Mucosa of descending colon (tissue), 3 donors: ENCODE results near the gene CDKAL1. TPM values are rescaled to one million over a fixed set of nuclear protein-coding genes. Genes with fewer than 3 reads are reported as not detected.

Experiments used
- ATAC-seq: fragments of 200-7000 bp; cut with Tn5 transposase; one replicate; pipeline ENCODE4 v1.9.1; 2020; ENCODE audit warnings: mild to moderate bottlenecking, moderate library complexity
- DNase-seq, 3 donors: peaks; one replicate each; pipeline ENCODE4 v3.0.0-alpha.2; 2020
- H3K36me3 ChIP-seq: fragments of 200-600 bp; one replicate; pipeline ENCODE4 v1.8.0; 2021; ENCODE audit warnings: low read depth, mild to moderate bottlenecking
- H3K4me1 ChIP-seq: fragments of 200-600 bp; one replicate; pipeline ENCODE4 v1.8.0; 2021; ENCODE audit warnings: low read depth, mild to moderate bottlenecking
- H3K4me3 ChIP-seq: fragments of 200-600 bp; one replicate; pipeline ENCODE4 v1.8.0; 2021; ENCODE audit warnings: mild to moderate bottlenecking
- H3K9me3 ChIP-seq: fragments of 200-600 bp; one replicate; pipeline ENCODE4 v1.8.0; 2021; ENCODE audit warnings: mild to moderate bottlenecking
- intact Hi-C, 2 donors: fragments of 100-400 bp; cut with DNase I in 1 of 2; cut with micrococcal nuclease in 1 of 2; formaldehyde crosslinking; loops; one replicate each; pipeline versions ENCODE4 v1.11.0 to v1.11.1; 2022; cut with DNase I, micrococcal nuclease
- total RNA-seq, 3 donors: library from RNA; stranded (reverse); fragmentation: NEBNext Ultra II Directional in 2 of 3; extraction: Animal tissue kit (Norgen Biotek cat#: 25700) in 2 of 3; gene quantifications; one replicate each; pipeline versions ENCODE4 v1.2.1 to v1.2.4, GENCODE V29; 2021 to 2023
- TF ChIP-seq, protein P1 (sequence below): fragments of 200-600 bp; IDR thresholded peaks from one replicate; pipeline ENCODE4 v1.8.0; 2022; ENCODE audit warnings: antibody characterized with exemption, mild to moderate bottlenecking
- donor health status: DM: no; HTN: no; CAD: no; lungs with moderate emphysema.
- donor health status: DM: no; HTN: no; CAD: no.
- donor health status: DM: no; HTN: yes; CAD: no.

Gene CDKAL1
- total RNA-seq, 3 donors from 2014 or later, result 13.4 to 15.5 (median 15.3) TPM

DNA sequence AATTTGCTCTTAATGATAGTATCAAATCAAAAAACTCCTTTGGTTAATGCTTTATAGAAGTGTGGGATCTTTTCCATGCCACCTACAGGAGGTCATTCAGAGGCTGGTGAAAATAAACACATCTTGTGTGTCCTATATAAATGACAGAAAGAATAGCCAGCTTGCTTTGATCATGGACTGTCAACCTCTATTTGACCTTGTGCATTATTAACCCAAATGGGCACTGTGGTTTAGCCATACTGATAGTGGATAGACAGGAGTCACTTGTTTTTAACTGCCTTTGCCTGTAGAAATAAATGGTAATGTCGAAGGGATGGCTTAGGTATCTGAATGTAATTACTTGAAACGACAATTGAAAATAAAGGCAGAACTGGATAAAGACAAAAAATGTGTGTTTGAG lies 123.8 kb downstream of the CDKAL1 start:
- DNase-seq, result no peak
- no peaks in the 10 kb centered on the region for H3K9me3 ChIP-seq
- no peak overlapping the region for H3K4me3 ChIP-seq
- intact Hi-C loops, result no loop called here
- H3K36me3 ChIP-seq, result no peaks in the 10 kb centered on the region
- no peaks in the 10 kb centered on the region for H3K4me1 ChIP-seq
- ATAC-seq, result no peak
- TF ChIP-seq, protein P1, sequence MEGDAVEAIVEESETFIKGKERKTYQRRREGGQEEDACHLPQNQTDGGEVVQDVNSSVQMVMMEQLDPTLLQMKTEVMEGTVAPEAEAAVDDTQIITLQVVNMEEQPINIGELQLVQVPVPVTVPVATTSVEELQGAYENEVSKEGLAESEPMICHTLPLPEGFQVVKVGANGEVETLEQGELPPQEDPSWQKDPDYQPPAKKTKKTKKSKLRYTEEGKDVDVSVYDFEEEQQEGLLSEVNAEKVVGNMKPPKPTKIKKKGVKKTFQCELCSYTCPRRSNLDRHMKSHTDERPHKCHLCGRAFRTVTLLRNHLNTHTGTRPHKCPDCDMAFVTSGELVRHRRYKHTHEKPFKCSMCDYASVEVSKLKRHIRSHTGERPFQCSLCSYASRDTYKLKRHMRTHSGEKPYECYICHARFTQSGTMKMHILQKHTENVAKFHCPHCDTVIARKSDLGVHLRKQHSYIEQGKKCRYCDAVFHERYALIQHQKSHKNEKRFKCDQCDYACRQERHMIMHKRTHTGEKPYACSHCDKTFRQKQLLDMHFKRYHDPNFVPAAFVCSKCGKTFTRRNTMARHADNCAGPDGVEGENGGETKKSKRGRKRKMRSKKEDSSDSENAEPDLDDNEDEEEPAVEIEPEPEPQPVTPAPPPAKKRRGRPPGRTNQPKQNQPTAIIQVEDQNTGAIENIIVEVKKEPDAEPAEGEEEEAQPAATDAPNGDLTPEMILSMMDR, result no peak

DNA sequence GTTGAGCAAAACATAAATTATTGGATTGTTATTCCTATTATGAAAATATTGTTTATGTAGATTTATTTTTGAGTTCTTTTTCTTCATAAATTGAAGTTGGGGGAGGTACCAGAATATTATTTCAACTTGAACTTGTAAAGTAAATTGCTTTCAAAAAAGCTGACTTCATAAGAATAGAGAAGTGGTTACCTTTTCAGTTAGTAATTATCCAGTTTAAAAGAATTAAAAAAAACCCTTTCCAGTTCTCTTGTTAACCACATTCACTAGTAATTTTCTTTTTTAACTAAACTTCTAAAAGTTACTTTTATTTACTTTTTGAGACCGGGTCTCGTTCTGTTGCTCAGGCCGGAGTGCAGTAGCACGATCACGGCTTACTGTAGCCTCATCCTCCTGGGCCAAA lies 124.3 kb downstream of the CDKAL1 start:
- intact Hi-C loops, result no loop called here
- no peak for ATAC-seq

DNA sequence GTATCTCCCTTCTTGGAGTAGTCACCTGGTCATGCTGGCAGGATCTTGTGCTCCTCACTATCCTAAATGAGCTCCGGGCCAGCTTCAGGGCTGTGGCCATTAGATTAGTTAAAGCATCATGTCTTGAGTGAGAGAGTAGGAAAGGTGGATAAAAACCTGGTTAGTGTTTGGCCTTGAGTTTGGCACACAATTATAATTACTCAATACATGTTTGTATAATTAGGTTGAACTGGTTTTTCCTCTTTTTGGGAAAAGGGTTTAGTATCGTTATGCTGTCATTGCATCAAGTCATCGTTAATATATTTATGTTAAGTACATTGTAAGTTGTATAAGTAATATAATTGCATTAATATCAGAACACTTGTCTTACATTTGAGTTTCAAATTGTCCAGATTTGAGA lies 126.3 kb downstream of the CDKAL1 start:
- TF ChIP-seq, protein P1, result no peak
- no peaks in the 10 kb centered on the region for H3K9me3 ChIP-seq
- no peak for DNase-seq
- H3K4me1 ChIP-seq, result no peaks in the 10 kb centered on the region
- no peaks in the 10 kb centered on the region for H3K36me3 ChIP-seq
- no peak for ATAC-seq
- no peak overlapping the region for H3K4me3 ChIP-seq
- intact Hi-C loops, result no loop called here

More for the DNA sequence above, 124.3 kb downstream of the CDKAL1 start:
- TF ChIP-seq, protein P1, result no peak
- H3K9me3 ChIP-seq, result no peaks in the 10 kb centered on the region
- no peak overlapping the region for H3K4me3 ChIP-seq
- H3K36me3 ChIP-seq, result no peaks in the 10 kb centered on the region
- H3K4me1 ChIP-seq, result no peaks in the 10 kb centered on the region
- DNase-seq, result no peak

DNA sequence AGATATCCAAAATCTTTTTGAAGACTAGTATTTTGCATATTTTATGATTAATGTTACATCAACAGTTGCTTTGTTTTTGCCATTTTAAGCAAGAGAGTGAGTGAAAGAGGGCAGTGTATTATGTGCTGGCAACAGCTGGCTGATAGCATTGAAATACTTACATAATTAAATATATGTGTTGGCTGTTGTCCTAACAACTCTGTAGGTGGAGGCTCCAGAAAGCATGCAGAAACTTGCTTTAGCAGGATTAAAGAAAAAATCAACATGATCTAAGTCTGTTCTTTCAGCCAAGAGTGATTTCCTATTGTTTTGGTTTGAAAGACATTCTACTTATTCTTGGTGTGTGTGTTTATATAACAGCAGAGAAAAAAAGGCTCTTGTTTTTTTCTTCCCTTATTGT lies 127.5 kb downstream of the CDKAL1 start:
- peak; percentile 68 for ATAC-seq
- intact Hi-C loops, result no loop called here
- Histone ChIP-seq H3K4me3 (no peak overlapping the region), H3K4me1 (no peaks in the 10 kb centered on the region), H3K9me3 (no peaks in the 10 kb centered on the region), H3K36me3 (no peaks in the 10 kb centered on the region)
- no peak for DNase-seq
- TF ChIP-seq, protein P1, result no peak

DNA sequence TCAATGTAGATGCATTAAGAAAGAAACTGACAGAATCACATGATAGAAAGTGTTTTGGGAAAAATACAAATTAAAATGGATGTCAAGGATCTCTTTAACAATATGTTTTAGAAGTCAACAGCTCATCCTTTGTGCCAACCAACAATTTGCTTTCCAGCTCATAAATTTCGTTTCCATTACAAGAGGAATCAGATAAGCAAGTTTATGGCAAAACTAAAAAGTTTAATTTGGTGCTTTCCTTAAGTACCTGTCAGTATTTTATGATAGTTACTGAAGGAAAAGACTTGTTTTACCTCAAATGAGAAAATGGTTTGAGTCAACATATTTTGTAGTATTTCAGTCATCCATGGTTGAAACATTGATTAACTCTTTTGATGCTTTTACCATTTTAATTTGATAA lies 130.0 kb downstream of the CDKAL1 start:
- TF ChIP-seq, protein P1, result no peak
- intact Hi-C loops, result no loop called here
- ATAC-seq (no peak), DNase-seq (no peak)
- no peaks in the 10 kb centered on the region for H3K9me3 ChIP-seq
- H3K4me1 ChIP-seq, result no peaks in the 10 kb centered on the region
- no peaks in the 10 kb centered on the region for H3K36me3 ChIP-seq
- no peak overlapping the region for H3K4me3 ChIP-seq

DNA sequence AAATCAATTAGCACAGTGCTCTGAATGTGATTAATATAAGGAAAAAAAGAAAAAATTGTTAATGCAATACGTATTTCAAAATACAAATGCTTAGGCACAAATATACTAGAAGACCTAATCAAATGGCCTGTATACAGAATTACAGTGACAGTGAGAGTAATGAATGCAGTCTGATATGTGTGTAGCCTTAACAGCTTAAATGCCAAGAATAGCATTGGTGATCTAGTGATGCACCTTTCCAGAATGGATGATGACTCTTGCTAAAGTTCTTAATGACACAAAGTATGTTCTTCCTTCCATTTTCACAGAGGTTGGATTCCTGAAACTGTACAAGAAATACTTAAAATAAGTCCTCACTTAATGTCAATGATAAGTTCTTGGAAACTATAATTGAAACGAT lies 131.0 kb downstream of the CDKAL1 start:
- TF ChIP-seq, protein P1, result no peak
- Histone ChIP-seq H3K9me3 (no peaks in the 10 kb centered on the region), H3K4me1 (no peaks in the 10 kb centered on the region), H3K4me3 (no peak overlapping the region), H3K36me3 (no peaks in the 10 kb centered on the region)
- ATAC-seq (no peak), DNase-seq (no peak)
- intact Hi-C loops, result no loop called here
